Pancreas (tissue), 10 donors: ENCODE results near the gene DHX32. TPM values are rescaled to one million over a fixed set of nuclear protein-coding genes. Genes with fewer than 3 reads are reported as not detected.

Experiments
- ATAC-seq, 4 donors: fragments of 200-7000 bp; cut with Tn5 transposase; one replicate each; pipeline versions ENCODE4 v1.8.0 to v1.9.1; 2020; ENCODE audit warnings: mild to moderate bottlenecking in 4 of 4, moderate library complexity in 4 of 4
- DNase-seq, 6 donors: peaks; one replicate each; pipeline ENCODE4 v3.0.0-alpha.2; 2020
- FAIRE-seq: peaks from 2 replicates; lab custom pipeline; 2012; peaks lifted over from hg19 to GRCh38; lab: Jason Lieb, UNC
- H3K27ac ChIP-seq, 4 donors: fragments of 200-600 bp; sonication (generic); 1 replicate in 3 of 4; 2 replicates in 1 of 4; pipeline versions ENCODE4 v1.5.0 to v1.8.0; 2020
- H3K27me3 ChIP-seq, 4 donors: fragments of 200-600 bp; one replicate each; pipeline ENCODE4 v1.8.0; 2021
- H3K36me3 ChIP-seq, 3 donors: fragments of 200-600 bp; sonication (generic) in 1 of 3; one replicate each; pipeline versions ENCODE4 v1.5.0 to v1.8.0; 2020 to 2021
- H3K4me1 ChIP-seq, 3 donors: fragments of 200-600 bp; one replicate each; pipeline ENCODE4 v1.8.0; 2021
- H3K4me3 ChIP-seq, 4 donors: fragments of 200-600 bp; sonication (generic) in 2 of 4; one replicate each; pipeline versions ENCODE4 v1.5.0 to v1.8.0; 2020 to 2021
- H3K9me3 ChIP-seq, 4 donors: fragments of 200-600 bp; one replicate each; pipeline ENCODE4 v1.8.0; 2021
- CTCF ChIP-seq, 4 donors: fragments of 200-600 bp; sonication (generic) in 3 of 4; IDR thresholded peaks; one replicate each; pipeline versions ENCODE4 v1.5.0 to v1.8.0; 2021; ENCODE audit warnings: antibody characterized with exemption in 4 of 4
- WGBS, 2 donors: extraction: QIAGEN DNeasy Blood & Tissue Kit; methylation state at CpG; one replicate each; pipeline ENCODE4 v1.1.7; 2013; 5-methylcytosine and 5-hydroxymethylcytosine counted together
- intact Hi-C, 3 donors: fragments of 100-400 bp; cut with DNase I; formaldehyde crosslinking; loops; one replicate each; pipeline versions ENCODE4 v1.11.1 to v1.14.2; 2022
- polyA plus RNA-seq, 2 donors: library from polyadenylated mRNA; stranded (reverse); fragments of 200-250 nt; gene quantifications; one replicate each; pipeline ENCODE4 v1.2.3, GENCODE V29; 2013
- total RNA-seq, 6 donors: library from RNA; stranded (reverse); fragmentation: NEBNext Ultra II Directional in 4 of 6; extraction: Animal tissue kit (Norgen Biotek cat#: 25700) in 4 of 6; gene quantifications; one replicate each; pipeline versions ENCODE4 v1.2.1 to v1.2.4, GENCODE V29; 2021 to 2023
- donor health status: healthy with polysubstance abuse.
- donor health status: DM: no; HTN: no; CAD: no; lungs with moderate emphysema.
- donor health status: DM: no; HTN: no; CAD: no.
- donor health status: control.
- donor health status: control.
- donor health status: Bipolar disorder and iron deficiency.
- donor health status: DM: yes; HTN: yes; CAD: no.
- donor health status: DM: no; HTN: no; CAD: no.
- donor health status: DM: no; HTN: no; CAD: no.
- donor health status: DM: yes; HTN: yes; CAD: no.

Gene DHX32
- total and polyA plus RNA-seq, 8 donors, result 16.9 to 33.1 (median 24.1) TPM

- H3K9me3 ChIP-seq, result no peaks in the 10 kb centered on the region
- no peaks in the 10 kb centered on the region for H3K4me1 ChIP-seq
- intact Hi-C loops, result no loop called here
- H3K36me3 ChIP-seq, result peaks cover 0 to 11% (median 0%) of the 10 kb centered on the region in 3 donors
- H3K27me3 ChIP-seq, result no peaks in the 10 kb centered on the region
- no peak overlapping the region for H3K27ac ChIP-seq
- H3K4me3 ChIP-seq, result no peak overlapping the region
- no peak for TF ChIP-seq CTCF (IDR thresholded peaks at IDR 0.05)
- FAIRE-seq (no peak), ATAC-seq (peak in 2 of 4 donors; percentile 37 to 47), DNase-seq (no peak)
- WGBS, 2 donors, result 68 to 70% methylated on average over 2 of the region's 2 CpGs
Observed at GRCh38 chr10:125857185-125857760, 23.8 kb downstream of the DHX32 start.

GRCh38 chr10:125852487-125852886, 28.6 kb downstream of the DHX32 start:
- H3K4me3 ChIP-seq, result no peak overlapping the region
- no peaks in the 10 kb centered on the region for H3K27me3 ChIP-seq
- ATAC-seq (peak in 1 of 4 donors; percentile 43), FAIRE-seq (no peak), DNase-seq (no peak)
- 91 to 92% methylated on average over 7 of the region's 7 CpGs for whole genome bisulfite sequencing, 2 donors
- H3K9me3 ChIP-seq, result no peaks in the 10 kb centered on the region
- H3K4me1 ChIP-seq, result peaks cover 4 to 15% (median 6%) of the 10 kb centered on the region in 3 donors
- H3K36me3 ChIP-seq, result peaks cover 0 to 32% (median 7%) of the 10 kb centered on the region in 3 donors
- no peak for TF ChIP-seq CTCF (IDR thresholded peaks at IDR 0.05)
- intact Hi-C loops, result no loop called here
- no peak overlapping the region for H3K27ac ChIP-seq

GRCh38 chr10:125850766-125851731, 30.0 kb downstream of the DHX32 start:
- Histone ChIP-seq H3K27ac (peak overlapping the region in 1 of 4 donors; percentile 1), H3K36me3 (peaks cover 0 to 32% (median 7%) of the 10 kb centered on the region in 3 donors), H3K4me3 (no peak overlapping the region), H3K27me3 (no peaks in the 10 kb centered on the region), H3K9me3 (no peaks in the 10 kb centered on the region), H3K4me1 (peaks cover 6 to 19% (median 9%) of the 10 kb centered on the region in 3 donors)
- intact Hi-C loops, result no loop called here
- no peak for TF ChIP-seq CTCF (IDR thresholded peaks at IDR 0.05)
- WGBS, 2 donors, result 93 to 94% methylated on average over 2 of the region's 2 CpGs
- ATAC-seq (no peak), FAIRE-seq (no peak), DNase-seq (no peak)

GRCh38 chr10:125849448-125849847, 31.6 kb downstream of the DHX32 start:
- H3K36me3 ChIP-seq, result peaks cover 0 to 32% (median 7%) of the 10 kb centered on the region in 3 donors
- H3K4me1 ChIP-seq, result peaks cover 18 to 35% (median 23%) of the 10 kb centered on the region in 3 donors
- 57 to 58% methylated on average over 7 of the region's 7 CpGs for WGBS, 2 donors
- intact Hi-C loops, result no loop called here
- H3K27ac ChIP-seq, result no peak overlapping the region
- TF ChIP-seq CTCF (IDR thresholded peaks at IDR 0.05), result peak in 1 of 4 donors; percentile 14
- FAIRE-seq, result no peak
- no peak for DNase-seq
- no peak overlapping the region for H3K4me3 ChIP-seq
- no peaks in the 10 kb centered on the region for H3K27me3 ChIP-seq
- ATAC-seq, result peak in 3 of 4 donors; percentile 33 to 64 (median 58)
- no peaks in the 10 kb centered on the region for H3K9me3 ChIP-seq
